HG02840 (cell line): Measurements from ENCODE around the gene TMEM233.

Experiments
- ATAC-seq: cut with Tn5 transposase; IDR thresholded peaks from one replicate; pipeline ENCODE4 v1.9.1; 2021; ENCODE audit warnings: mild to moderate bottlenecking, moderate library complexity, moderate number of reproducible peaks; ENCODE audit not compliant: unreplicated experiment, low FRiP score

The TMEM233 gene

DNA sequence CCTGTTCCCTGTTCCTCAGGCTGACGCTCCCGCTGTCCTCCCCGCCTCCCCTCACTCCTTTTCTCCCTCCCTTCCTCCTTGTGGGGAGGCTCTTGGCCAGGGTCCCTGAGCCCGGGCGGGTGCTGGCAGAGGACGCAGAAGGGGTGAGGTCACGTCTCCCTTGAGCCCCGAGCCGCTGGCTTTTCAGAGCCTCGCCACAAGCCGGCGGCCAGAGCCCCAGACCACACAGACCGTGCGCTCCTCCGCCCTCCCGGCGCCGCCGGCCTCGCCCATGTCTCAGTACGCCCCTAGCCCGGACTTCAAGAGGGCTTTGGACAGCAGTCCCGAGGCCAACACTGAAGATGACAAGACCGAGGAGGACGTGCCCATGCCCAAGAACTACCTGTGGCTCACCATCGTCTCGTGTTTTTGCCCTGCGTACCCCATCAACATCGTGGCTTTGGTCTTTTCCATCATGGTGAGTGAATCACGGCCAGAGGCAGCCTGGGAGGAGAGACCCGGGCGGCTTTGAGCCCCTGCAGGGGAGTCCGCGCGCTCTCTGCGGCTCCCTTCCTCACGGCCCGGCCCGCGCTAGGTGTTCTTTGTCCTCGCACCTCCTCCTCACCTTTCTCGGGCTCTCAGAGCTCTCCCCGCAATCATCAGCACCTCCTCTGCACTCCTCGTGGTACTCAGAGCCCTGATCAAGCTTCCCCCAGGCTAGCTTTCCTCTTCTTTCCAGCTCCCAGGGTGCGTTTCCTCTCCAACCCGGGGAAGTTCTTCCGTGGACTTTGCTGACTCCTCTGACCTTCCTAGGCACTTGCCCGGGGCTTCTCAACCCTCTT lies at the start of gene TMEM233:
Gene TMEM233, plus strand, starts transcription at position 197 of the 821 bp plus-strand sequence. Its CDS starts 75 bp downstream, at position 272.
- no peak for ATAC-seq

DNA sequence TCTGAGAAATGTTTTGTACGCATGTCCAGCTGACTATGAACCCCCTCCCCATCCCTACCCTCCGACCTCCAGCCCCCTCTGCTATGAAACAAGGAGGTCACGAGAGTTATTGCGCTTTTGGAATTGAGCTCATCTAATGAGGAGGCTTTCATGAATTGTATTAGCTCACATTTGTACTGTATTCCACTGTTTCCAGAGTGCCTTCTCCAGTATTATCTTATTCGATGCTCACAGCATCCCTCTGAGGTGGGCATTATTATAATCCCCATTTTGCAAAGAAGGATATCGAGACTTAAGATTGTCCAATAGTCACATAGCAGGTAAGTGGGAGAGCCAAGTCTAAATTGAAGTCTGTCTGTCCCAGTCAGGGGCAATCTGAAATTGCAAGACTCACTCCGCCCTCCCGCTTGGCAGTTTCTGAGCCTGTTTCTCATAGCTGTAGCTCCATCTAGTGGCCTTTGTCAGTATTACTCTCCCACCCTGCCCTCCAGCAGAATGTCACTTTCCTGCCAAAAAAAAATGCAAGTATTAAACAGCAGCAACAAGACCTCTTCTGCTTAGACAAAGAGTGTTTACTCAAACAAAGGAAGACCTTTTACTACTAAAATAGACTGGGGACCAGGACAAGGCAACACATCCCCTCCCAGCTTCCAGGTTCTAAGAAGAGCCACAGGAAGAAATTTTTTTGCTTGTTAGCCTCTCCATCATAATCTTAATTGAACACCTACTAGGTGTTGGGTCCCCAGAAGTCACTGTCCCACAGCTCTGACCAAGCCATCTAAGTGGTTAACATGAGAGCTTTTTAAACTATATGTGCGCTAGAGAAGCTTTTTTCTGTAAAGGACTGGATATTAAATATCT lies 48.6 kb upstream of the TMEM233 start:
- ATAC-seq: no peak

DNA sequence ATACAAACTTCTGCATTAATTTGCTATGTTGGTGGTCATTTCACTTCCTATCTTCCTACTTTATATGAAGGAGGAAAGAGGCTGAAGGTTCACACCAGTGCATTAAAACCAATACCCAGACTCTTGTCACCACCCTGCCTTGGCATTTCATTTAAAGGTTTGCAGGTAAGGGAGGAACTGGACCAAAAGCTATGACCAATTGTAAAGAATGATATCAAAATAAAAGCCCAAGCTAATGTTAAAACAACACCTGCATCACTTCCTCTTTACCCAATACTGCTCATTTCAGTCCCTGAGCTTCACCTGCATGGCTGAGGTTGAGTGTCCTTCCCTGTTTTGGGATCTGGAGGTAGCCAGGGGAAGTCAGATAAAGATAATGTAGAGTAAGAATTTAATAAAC lies 47.2 kb upstream of the TMEM233 start:
- no peak for ATAC-seq

DNA sequence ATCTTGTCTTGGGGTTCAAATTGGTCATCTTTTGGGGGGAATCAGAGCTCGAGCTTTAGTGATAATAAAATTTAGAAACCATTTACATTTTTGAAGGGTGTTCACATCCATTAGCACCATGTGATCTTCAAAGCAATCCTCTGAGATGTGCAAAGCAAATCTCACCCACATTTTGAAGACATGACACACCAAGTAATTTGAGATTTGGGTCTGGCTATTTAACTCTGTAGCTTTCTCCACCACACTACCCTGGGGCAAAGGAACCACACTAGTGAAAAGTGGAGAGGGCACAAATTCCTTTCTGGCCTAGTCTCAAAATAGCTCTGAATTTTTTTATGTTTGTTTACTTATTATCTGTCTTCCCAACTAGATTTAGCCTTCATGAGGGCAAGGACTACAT lies 46.6 kb upstream of the TMEM233 start:
- no peak for ATAC-seq

DNA sequence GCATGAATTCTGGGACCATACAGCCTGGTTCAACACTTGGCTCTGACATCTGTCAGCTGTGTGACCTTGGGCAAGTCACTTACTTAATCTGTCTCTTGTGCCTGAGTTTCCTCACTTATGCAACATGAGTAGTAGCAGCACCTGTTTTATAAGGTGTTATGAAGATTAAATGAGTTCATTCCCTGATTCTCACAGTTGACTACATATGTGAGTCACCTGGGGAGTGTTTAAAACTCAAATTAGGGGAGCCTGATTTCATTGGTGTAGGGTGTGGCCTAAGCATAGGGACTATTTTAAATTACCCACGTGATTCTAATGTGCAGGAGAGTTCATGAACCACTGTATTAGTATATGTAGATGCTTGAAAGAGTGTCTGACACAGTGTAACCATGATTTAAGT lies 36.7 kb upstream of the TMEM233 start:
- no peak for ATAC-seq

DNA sequence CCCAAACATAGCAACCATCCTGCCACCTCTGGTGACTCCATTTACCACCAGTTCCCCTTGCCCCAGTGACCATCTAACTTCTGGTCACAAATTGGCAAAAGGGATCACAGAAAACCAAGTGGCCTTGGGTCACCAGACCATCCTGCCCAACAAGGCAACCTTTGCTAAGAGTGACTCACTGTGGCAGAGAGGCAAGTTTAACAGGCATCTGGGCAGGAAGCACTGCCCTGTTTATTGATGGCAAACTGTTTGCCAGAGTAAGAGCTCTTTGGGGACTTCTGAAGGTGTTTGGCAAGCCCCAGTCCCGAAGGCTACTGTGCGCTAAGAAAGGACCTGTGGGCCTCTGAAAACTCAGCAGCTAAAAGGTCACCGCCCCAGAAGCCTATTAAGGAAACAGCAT lies 28.2 kb upstream of the TMEM233 start:
- no peak for ATAC-seq

DNA sequence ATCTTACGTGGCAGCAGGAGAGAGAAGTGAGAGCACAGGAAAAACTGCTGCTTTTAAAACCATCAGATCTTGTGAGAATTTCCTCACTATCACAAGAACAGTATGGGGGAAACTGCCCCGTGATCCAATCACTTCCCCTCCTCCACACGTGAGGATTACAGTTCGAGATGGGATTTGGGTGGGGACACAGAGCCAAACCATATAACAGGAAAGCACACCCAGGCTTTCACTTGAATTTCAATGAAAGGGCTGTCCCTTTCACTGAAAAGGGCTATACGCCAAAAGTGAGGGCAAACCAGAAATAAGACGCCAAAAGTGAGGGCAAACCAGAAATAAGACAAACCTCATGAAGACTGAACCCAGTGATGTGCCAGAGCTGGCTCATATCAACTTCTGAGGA lies 22.8 kb upstream of the TMEM233 start:
- no peak for ATAC-seq

DNA sequence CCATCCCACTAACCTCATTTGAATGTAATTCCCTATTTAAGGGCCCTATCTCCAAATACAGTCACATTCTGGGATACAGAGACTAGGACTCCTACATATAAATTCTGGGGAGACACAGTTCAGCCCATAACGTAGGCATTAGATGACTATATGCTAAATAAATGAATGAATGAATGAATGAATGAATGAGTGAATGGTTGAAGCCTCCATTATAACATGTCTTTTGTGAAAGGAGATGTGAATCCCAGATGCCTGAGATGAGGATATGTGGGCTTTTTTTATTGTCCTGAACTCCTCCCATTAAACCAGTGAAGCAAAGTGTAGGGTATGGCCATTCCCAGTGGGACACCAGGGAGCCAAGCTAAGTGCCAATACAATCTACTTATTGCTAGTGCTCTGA lies 20.5 kb upstream of the TMEM233 start:
- ATAC-seq: no peak

DNA sequence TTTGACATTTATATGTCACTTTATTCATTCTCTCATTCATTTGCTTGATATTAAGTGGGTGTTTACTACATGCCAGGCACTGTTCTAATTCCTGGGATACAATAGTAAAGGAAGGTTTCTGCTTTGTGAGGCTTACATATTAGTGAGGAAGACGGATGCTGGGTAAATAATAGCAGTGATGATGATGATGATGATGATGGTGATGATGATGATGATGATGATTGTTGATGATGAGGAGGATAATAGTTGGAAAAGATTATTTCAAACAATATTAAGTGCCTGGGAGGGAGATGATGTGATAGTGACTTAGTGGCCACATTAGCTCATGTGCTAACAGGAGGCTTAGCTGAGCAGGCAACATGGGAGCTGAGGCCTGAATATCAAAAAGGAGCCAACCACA lies 19.3 kb upstream of the TMEM233 start:
- ATAC-seq: no peak

DNA sequence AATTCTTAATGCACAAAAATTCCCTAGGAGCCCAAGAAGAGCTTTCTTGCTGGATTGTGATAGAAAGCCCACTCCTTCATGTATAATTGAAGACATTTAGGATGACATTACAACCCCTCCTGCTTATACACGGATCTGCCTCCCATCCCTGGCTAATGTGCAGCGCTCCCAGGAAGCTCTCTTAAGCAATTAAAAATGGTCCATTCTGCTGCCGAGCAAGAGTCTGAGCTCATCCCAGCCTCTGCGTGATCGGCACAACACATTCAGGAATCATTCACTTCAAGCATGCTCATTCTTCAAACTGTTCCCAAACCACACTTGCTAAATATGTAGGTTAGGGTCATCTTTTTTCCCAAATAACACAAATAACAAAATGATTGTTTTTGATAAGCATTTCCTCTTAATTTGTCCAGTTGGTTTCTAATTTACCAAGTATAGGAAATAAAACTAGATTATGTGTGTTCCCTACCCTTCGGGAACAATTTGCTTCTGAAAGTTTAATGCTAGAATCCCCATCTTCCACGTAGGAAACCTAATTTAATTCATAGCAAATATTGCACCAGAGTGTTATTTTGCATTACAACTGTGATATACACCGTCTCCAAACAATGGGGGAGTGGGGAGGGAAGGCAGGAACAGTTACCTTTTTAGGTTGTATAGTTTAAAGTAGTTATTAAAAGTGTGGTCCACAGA lies 17.3 kb upstream of the TMEM233 start:
- ATAC-seq: no peak

DNA sequence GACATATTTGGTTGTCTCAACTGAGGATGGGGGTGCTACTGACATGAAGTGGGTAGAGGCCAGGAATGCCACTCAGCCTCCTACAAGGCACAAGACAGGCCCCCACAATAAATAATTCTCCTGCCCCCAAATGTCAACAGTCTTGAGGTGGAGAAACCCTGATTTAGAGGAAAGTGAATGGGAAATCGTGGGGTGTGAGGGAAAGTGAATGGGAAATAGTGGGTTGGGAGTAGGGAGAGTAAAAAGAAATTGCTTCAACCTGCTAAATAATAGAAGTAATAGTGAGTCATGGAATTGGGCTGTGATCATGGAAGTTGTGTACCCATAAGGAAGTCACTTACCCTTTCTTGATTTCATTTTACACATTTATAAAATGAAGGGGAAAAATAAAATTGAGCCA lies 16.7 kb upstream of the TMEM233 start:
- no peak for ATAC-seq

DNA sequence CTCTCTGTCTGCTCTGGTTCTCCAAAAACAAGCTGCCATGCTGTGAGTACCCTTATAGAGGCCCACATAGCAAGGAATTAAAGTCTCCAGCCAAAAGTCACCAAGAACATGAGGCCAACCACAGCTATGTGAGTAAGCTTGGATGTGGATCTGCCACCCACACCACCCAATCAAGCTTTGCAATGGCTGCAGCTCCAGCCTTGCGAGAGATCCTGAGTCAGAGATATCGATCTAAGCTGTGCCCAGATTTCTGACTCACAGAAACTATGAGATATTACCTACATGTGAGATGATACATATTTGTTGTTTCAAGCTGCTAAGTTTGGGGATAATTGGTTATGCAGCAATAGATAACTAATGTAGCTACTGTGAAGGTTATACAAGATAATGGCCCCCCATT lies 15.5 kb upstream of the TMEM233 start:
- no peak for ATAC-seq

DNA sequence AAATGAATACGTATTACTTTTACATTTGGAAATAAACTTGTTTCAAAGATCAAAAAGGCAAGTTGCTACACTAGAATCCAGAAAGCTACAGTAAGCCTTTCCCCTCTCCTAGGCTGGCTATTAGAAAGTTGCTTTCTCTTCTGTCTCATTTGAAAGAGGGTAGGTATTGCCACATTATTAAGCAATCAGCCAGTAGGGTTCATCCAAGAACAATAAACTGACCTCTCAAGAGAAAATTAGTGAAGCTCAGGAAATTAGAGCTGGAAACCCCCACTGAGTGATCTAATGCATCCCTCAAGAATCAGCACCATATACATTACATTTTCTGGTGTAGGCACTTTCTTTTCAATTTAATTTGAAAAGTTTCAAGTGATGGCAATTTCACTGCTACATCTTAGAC lies 4.5 kb upstream of the TMEM233 start:
- ATAC-seq: no peak

DNA sequence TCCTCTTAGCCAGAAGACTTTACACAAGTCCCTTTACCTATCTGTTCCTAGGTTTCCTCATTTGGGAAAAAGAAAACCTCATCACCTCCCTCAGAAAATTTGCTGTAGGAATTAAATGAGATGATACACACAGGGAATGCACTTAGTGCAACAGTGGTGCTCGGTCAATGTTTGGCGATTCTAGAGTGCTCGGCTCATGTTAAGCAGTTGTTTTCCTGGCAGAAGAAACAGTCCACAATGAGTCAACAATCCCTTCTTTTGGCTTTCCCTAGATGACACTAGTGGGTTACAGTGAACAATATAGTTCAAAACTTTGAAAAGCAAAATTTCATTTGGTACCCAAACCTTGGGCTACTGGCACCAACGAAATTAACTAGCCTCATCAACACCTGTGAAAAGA lies 3.9 kb upstream of the TMEM233 start:
- no peak for ATAC-seq

DNA sequence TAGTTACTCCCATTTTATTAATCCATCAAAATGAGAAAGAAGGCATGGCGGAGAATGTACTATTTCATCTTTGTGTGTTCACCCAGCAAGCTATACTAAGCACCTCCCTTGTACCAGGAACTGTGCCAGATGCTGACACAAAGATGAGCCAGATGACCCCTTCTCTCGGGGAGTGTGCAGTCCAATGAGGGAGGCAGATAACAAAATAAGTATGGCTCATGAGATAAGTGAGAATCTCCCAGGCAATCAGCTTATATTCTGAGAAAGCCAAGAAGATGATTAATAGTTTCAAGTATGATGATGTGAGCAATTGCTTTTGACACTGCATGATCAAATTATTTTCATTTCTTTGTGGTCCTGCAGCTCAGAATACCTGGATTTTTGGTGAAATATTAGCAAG lies 1.3 kb upstream of the TMEM233 start:
- ATAC-seq: no peak

DNA sequence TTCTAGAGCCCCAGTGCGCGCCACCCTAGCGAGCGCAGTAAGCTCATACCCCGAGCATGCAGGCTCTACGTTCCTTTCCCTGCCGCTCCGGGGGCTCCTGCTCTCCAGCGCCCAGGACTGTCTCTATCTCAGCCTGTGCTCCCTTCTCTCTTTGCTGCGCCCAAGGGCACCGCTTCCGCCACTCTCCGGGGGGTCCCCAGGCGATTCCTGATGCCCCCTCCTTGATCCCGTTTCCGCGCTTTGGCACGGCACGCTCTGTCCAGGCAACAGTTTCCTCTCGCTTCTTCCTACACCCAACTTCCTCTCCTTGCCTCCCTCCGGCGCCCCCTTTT lies 791 bp downstream of the TMEM233 start:
- ATAC-seq: no peak

DNA sequence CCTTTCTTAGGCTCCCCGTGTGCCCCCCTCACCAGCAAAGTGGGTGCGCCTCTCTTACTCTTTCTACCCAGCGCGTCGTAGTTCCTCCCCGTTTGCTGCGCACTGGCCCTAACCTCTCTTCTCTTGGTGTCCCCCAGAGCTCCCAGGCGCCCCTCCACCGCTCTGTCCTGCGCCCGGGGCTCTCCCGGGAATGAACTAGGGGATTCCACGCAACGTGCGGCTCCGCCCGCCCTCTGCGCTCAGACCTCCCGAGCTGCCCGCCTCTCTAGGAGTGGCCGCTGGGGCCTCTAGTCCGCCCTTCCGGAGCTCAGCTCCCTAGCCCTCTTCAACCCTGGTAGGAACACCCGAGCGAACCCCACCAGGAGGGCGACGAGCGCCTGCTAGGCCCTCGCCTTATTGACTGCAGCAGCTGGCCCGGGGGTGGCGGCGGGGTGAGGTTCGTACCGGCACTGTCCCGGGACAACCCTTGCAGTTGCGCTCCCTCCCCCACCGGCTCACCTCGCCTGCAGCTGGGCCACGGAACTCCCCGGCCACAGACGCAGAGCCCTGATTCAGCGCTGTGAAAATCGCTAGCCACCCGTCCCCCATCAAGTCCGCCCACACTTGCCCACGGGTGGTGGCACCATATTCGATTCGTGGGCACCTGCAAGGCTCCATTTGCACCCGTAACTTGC lies 1.3 kb downstream of the TMEM233 start:
- no peak for ATAC-seq

DNA sequence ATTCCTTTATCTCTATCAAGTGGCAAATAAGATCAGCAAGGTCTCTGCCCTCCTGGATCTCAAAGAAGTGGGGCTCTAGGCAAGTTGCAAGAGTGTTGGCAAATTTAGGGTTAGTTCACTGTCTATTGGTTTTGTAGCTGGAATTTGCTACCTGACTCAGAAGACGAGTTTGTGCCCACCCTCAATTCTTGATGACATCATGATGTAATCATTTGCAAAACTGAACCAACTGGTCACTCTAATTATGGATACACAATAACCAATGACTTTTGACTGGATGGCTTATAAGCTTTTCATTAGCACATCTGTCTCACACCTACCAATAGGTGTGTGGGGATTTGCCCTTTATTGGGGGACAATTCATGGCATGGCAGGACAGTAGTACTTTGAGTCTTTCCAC lies 4.6 kb downstream of the TMEM233 start:
- ATAC-seq: no peak

DNA sequence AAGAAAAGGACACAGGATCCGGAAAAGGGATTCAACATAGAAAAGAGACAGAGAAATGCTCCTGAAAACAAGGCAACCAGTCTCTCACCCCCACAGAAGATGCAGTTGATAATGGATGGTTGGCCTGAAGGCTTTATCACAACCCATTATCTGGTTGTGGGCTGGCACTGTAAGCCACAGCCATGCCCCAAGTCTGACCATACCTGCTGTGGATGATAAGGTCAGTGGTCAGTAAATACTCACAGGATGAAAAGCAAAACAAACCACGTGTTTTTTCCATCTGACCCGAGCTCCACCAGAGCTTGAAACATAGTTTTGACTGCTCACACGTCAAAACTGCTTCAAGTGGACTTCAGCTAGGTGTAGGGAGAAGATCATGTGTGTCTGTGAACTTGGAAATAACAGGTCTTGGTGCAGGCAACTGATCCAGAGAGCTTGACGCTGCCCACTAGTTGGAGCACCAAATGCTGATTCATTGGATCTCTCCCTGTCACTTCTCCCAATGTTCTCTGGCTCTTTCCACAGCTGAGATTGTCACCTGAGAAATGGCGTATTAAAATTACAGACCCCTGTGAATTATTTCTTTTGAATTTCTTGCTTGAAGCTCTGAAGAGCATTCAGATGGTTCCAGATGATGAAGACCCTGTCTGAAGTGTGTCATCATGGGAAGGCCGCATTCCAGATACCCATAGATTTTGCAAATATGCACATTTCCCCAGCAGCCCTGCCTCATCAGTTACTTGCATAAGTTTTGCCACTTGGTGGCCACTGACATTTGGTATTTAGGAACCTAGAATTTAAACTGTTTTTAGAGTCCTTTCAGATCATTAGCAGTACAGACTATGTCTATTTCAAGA lies 8.5 kb downstream of the TMEM233 start:
- no peak for ATAC-seq

DNA sequence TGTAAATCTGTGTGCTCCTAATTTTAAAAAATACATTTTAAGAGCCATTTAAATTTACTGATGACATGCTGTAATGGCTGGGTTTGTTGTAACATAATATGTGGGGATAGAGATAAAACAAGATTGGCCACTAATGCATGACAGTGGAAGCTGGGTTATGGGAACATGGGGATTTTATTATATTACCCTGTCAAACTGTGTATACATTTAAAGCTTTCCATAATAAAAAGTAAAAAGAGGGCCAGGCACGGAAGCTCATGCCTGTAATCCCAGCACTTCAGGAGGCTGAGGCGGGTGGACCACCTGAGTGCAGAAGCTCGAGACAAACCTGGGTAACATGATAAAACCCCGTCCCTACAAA lies 9.1 kb downstream of the TMEM233 start:
- no peak for ATAC-seq
